Renal pelvis (tissue), 4 donors: Measurements from ENCODE around the gene LNP1. TPM values are rescaled to one million over a fixed set of nuclear protein-coding genes. Genes with fewer than 3 reads are reported as not detected.
"Not testable (repeated sequence)": the region's sequence is repeated elsewhere in the genome, so short reads cannot be mapped to it uniquely, and the experiment has no call there.

Experiments used
- DNase-seq: peaks from one replicate; pipeline ENCODE4 v3.0.0-alpha.2; 2013
- polyA plus RNA-seq, 3 donors: library from polyadenylated mRNA; unstranded; fragments of 120-200 nt; gene quantifications; one replicate each; pipeline ENCODE4 v1.2.1, GENCODE V29; 2013; ENCODE audit not compliant: insufficient read length in 3 of 3

LNP1 gene
- polyA plus RNA-seq, 3 donors, result 4.6 to 7.4 (median 6.7) TPM

GRCh38 chr3:100426067-100426682, 24.8 kb downstream of the LNP1 start:
- no peak for DNase-seq

DNA sequence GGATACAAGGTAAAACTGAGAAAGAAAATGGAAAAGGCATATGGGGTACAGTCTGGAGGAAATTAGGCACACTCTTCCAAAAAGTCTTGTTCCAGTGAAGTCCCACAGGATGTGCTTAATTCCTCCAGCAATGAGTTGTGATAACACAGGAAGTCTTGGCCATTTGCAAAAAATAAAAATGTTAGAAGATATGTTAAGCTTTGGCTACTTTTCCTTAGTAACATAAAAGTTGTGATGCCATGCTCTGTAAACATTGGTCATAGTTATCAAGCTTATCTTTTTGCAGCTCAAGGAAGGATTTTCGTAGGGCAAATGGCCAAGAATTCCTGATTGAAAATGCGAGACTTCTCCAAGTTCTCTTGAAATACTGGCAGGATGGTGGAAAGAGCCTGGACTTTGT, 26.4 kb downstream of the LNP1 start:
- DNase-seq, result no peak

DNA sequence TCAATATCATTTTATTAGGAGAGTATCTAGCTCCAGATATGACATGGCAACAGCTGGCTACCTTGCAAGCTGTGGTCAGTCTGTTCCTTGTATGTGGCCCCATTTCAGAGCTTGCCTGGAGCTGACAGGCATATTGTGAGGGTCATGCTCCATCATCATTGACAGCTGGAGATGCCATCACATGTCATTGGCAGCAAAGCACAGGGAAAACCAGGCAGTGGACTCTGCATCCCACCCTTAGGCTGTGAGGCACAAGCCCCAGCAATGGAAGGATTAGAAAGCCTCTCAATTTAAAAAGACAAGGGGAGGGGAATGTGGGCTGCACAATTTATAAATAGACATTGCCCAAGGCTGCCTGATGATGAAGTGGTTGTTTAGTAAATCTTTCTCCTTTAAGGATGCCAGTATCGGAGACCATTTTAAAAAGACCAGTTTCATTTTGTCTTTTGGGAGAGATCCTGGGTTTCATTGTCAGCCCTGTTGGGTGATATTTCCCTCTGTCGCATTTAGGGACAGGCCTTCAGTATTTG, 27.9 kb downstream of the LNP1 start:
- DNase-seq, result no peak

DNA sequence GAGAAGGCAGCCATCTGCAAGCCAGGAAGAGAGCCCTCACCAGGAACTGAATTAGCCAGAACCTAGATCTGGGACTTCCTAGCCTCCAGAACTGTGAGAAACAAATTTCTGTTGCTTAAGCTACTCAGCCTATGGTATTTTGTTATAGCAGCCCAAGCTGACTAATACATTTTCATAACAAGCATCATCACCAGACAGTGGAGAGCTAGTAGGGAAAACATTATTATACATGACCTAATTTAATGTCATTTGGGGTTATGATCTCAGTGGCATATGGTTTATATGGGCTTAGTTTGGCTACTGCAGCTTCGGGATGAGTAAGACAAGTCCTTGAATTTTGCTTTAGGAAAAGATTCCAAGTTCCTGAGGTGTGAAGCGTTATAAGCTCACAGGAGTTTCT, 35.6 kb downstream of the LNP1 start:
- DNase-seq, result no peak

GRCh38 chr3:100437721-100438622, 36.6 kb downstream of the LNP1 start:
- no peak for DNase-seq

- DNase-seq, result no peak
Observed at GRCh38 chr3:100438623-100438974, 37.3 kb downstream of the LNP1 start.

DNA sequence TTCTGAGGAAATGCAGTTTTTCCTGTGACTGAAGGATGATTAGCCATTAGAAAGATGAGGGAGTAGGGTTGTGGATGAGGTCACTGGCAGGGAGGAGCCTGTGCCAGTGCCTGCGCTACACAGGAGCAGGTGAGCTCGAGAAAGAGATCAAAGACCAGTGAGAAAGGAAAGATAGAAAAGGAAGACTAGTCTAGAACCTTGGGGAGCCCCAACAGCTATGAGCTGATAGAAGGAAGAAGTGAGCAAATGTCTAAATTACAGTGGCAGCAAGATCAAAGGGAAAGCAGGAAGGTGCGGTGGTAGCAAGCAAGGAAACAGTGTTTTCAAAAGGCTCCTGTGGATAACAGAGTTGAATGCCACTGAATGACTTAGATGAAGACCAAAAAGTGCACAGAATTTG, 39.6 kb downstream of the LNP1 start:
- no peak for DNase-seq

- DNase-seq, result no peak
Observed at GRCh38 chr3:100443690-100444089, 42.4 kb downstream of the LNP1 start.

DNA sequence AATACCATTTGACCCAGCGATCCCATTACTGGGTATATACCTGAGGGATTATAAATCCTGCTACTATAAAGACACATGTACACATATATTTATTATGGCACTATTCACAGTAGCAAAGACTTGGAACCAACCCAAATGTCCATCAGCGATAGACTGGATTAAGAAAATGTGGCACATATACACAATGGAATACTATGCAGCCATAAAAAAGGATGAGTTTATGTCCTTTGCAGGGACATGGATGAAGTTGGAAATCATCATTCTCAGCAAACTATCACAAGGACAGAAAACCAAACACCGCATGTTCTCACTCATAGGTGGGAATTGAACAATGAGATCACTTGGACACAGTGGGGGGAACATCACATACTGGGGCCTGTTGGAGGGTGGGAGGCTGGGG, 45.7 kb downstream of the LNP1 start:
- not testable (repeated sequence) for DNase-seq

- no peak for DNase-seq
Observed at GRCh38 chr3:100448079-100448478, 46.7 kb downstream of the LNP1 start.

DNA sequence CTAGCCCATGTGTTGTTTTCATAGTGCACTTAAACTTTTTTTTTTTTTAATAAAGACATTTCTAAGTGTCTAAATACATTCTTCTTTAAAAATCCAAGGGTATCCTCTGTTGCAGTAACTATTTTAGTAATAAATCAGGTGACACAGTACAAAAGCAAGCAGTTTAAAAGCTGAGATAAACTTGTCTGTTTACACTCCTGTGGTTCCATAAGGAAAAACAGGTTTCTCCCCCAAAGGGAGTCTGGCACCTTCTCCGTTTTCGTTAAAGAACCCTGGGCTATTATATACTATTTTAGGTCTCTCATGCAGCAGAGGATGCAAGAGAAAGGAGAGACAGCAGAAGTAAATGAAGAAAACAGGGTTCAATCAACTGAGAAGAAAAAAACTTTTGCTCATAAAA, 47.9 kb downstream of the LNP1 start:
- DNase-seq, result no peak

DNA sequence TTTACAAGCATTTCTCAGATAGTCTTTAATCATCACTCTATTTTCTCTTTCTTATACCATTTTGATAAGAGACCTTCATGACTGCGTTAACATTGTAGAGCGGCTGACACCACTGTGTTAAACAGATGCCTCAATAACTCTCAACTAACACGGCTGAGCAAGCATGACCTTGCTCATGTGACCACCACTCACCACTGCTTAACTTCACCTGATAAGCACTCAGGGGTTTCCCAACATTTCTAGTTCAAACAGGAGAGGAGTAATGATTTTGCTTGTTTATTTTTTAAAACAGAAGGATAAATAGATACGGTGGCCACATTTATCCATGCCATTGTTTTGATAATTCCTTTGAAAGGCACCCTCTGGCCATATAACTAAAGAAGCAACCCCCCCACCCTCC, 53.3 kb downstream of the LNP1 start:
- peak; percentile 17 for DNase-seq

DNA sequence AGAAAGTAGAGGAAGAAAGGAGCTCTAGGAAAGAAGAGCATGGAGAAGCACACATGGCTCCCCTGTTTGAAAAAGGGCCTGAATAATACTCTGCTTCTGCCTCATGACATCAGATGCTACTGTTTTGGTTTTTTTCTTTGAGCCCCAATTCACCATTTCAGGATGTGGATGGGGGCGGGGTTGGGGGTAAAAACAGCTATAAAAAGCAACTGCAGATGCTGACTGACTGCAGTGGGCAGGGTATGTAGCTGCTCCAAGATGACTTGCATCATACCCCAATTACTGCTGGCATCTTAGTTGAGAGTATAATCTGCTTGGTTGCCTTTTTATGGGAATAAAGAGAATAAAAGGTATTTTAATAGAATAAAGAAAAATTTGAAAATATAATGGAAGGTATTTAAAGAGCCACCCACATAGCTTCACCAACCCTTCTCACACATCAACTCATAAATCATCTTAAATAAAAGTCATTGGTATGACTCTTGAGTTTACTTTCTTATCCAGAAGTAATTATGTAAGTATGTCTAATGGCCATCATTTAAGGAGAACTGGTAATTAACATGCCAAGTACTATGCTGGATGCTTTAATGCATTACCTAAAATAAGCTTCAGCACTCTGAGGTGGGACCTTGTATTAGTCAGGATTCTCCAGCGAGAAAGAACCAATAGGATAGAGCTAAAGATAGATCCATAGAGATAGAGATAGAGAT, 54.7 kb downstream of the LNP1 start:
- no peak for DNase-seq

DNA sequence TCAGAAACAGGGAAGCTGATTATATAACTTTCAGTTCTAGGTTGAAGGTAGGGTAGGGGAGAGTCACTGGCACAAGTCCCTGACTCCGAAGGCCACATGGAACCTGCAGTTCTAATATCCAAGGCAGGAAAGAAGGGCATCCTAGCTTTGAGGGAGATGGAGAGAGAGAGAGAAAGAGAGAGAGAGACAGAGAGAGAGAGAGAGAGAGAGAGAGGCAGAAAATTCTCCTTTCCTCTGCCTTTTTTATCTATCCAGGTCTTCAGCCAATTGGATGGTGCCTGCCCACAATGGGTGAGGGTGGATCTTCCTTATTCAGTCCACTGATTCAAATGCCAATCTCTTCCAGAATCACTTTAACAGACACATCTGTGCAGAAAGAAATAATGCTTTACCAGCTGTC, 55.4 kb downstream of the LNP1 start:
- no peak for DNase-seq

GRCh38 chr3:100457811-100458210, 56.5 kb downstream of the LNP1 start:
- no peak for DNase-seq

DNA sequence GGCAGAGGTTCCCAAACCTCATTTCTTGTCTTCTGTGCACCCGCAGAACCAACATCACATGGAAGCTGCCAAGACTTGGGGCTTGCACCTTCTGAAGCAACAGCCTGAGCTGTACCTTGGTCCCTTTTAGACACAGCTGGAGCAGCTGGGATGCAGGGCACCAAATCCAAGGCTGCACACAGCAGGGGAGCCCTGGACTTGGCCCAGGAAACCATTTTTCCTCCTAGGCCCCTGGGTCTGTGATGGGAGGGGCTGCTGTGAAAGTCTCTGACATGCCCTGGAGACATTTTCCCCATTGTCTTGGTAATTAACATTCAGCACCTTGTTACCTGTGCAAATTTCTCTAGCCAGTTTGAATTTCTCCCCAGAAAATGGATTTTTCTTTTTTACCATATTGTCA, 57.5 kb downstream of the LNP1 start:
- no peak for DNase-seq

GRCh38 chr3:100463002-100463401, 61.7 kb downstream of the LNP1 start:
- peak; percentile 55 for DNase-seq

DNA sequence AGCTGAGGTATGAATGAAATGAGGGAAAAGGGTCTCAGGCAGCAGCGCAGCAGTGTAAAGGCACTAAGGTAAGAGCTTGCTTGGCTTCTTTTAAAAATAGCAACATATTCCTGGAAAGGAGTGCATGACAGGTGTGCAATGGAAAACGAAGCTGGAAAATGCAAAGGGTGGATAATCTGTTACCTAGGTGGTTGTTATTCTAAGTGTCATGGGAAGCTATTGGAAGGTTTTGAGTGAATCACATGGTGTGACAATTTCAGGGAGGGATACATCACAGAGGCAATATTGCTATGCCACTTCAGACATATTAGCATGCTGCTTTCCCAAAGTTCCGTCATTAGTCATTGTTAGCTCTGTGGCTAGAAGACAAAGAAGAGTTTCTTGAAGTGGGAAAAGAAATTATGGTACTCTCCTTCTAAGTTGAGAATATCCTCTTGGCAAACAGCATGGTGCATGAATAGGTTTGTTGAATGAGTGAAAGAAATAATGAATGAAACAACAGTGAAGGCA, 62.4 kb downstream of the LNP1 start:
- no peak for DNase-seq

DNA sequence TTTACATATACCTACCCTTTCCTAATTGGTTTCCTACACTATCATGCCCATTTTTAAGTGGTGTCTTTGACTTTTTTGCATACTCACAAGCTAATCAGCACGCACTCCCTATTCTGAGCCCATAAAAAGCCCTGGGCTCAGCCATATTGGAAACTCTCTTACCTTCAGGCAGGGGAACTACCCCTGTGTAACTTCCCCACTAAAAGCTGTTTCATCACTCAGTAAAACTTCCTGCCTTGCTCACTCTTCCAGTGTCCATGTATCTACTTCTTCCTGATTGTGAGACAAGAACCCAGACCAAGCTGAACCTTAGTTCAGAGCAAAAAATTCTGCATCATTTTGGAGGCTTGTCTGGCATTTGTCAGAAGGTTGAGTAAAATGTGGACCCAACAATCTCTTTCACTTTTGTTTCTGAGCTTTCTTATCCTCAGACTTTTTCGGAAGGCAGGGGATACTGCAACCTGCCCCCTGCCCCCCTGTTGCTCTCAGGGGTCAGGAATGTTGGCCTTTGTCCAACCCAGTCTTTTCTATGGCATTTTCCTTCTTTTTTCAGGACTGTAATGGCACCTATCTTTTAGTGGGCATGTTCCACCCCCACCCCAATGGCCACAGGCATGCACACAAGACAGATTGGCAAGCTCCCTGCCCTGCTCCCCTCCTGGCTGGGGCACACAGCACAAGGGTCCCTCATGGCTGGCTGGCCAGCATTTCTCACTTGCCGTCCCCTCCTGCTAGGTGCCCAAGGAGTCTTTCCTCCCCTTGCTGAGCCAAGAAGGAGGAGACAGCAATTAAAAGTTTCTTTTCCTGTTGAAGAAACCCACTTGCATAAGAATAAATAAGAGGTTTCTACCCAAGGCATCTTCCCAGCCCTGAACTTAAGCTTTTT, 64.8 kb downstream of the LNP1 start:
- no peak for DNase-seq

DNA sequence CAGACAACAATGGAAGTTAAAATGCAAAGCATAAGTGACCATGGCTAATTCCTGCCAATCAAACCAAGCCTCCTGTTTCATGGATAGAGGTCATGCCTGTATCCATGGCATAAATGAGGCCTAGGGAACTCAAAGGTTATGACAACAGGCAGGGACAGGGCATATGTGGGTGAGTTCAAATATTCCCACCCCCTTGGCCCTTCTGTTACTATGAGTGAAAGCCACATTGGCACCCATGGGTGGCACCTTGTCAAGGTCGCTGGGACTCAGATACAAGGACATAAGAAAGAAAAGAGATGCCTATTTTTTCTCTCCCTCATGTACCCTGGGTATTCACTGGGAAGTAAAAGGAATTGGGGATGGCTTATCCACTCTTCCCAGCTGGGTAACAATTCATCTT, 65.8 kb downstream of the LNP1 start:
- no peak for DNase-seq

GRCh38 chr3:100468676-100469075, 67.3 kb downstream of the LNP1 start:
- no peak for DNase-seq

DNA sequence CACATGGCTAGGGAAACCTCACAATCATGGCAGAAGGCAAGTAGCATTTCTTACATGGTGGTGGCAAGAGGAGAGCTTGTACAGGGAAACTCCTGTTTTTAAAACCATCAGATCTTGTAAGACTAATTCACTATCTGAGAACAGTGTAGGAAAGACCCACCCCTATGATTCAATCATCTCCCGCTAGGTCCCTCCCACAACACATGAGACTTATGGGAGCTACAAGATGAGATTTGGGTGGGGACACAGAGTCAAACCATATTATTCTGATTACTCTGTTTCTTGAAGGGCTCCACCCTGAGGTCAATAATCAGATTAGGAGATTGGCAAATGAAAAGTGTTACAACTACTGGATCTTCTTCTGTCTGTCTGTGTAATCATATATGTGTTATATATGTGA, 69.6 kb downstream of the LNP1 start:
- DNase-seq, result no peak
